ENCODE data around the gene SAMD3. TPM values are rescaled to one million over a fixed set of nuclear protein-coding genes. Genes with fewer than 3 reads are reported as not detected.

SAMD3 gene
- total RNA-seq, 1 donor from 2014 or later: 0.69 TPM

GRCh38 chr6:130259557-130259956 lies 36.8 kb upstream of the SAMD3 start:
- no peak for DNase-seq (ENCODE audit: low spot score, unreplicated experiment)
- Mint-ChIP-seq H3K4me3 (ENCODE audit: low read depth) (no peak overlapping the region), H3K27ac (no peak overlapping the region), H3K4me1 (ENCODE audit: low read depth) (no peaks in the 10 kb centered on the region), H3K36me3 (ENCODE audit: insufficient read depth) (peaks cover 2% of the 10 kb centered on the region), H3K9me3 (ENCODE audit: low read depth) (peaks cover 32% of the 10 kb centered on the region), H3K27me3 (no peaks in the 10 kb centered on the region)
- no peak for TF ChIP-seq CTCF (IDR thresholded peaks at IDR 0.05; ENCODE audit: unreplicated experiment)

DNA sequence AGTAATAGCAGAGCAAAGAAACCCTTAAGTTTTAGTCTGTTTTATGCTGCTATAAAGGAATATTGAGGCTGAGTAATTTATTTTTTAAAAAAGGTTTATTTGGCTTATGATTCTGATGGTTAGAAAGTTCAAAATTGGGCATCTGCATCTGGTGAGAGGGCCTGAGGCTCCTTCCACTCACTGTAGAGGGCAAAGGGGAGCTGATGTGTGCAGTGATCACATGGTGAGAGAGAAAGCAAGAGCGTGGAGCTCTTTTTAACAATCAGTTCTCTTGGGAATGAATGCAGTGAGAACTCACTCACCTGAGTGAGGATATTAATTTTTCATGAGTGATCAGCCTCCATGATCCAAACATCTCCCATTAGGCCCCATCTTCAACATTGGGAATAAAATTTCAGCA lies 36.4 kb upstream of the SAMD3 start:
- DNase-seq (ENCODE audit: low spot score, unreplicated experiment): no peak
- Mint-ChIP-seq H3K27ac (no peak overlapping the region), H3K4me3 (ENCODE audit: low read depth) (no peak overlapping the region), H3K36me3 (ENCODE audit: insufficient read depth) (peaks cover 2% of the 10 kb centered on the region), H3K27me3 (no peaks in the 10 kb centered on the region), H3K9me3 (ENCODE audit: low read depth) (peaks cover 31% of the 10 kb centered on the region), H3K4me1 (ENCODE audit: low read depth) (no peaks in the 10 kb centered on the region)
- no peak for TF ChIP-seq CTCF (IDR thresholded peaks at IDR 0.05; ENCODE audit: unreplicated experiment)

DNA sequence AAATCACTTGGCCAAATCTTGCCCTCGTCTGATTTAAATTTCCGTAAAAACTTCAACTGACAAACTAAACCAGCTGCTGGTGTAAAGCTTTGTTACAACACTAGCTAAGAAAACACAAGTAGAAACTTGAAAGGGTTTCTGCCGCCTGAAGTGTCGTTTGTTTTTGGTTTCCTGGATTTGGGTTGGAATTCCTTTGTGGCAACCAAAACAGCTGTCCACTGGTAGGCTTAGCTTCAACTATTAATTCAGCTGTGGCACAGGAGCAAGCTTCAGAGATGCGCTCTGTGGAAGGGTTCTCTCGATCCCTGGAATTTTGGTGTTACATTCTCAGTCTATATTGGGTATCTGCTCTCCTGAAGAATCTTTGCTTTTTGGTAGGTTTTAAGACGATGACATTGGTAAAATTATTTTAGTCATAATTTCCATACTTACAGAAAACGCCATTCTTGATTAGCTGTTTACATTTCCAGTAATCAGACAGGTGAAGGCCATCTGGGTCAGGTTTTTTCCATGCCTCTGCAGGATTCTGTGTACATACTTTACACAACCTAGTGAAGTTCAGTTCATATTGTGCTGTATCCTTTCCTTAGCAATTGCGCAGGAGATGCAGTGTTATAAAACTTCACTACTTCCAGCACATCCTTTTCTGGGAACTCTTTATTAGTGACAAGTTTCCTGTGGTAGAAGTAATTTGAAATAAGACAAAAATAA lies 29.9 kb upstream of the SAMD3 start:
- Mint-ChIP-seq H3K9me3 (ENCODE audit: low read depth) (no peaks in the 10 kb centered on the region), H3K4me1 (ENCODE audit: low read depth) (no peaks in the 10 kb centered on the region), H3K27me3 (no peaks in the 10 kb centered on the region), H3K36me3 (ENCODE audit: insufficient read depth) (no peaks in the 10 kb centered on the region), H3K27ac (no peak overlapping the region), H3K4me3 (ENCODE audit: low read depth) (no peak overlapping the region)
- no peak for TF ChIP-seq CTCF (IDR thresholded peaks at IDR 0.05; ENCODE audit: unreplicated experiment)
- DNase-seq (ENCODE audit: low spot score, unreplicated experiment): no peak

GRCh38 chr6:130245267-130245666 lies 22.5 kb upstream of the SAMD3 start:
- H3K4me3 Mint-ChIP-seq (ENCODE audit: low read depth): no peak overlapping the region
- no peak for DNase-seq (ENCODE audit: low spot score, unreplicated experiment)
- no peak for TF ChIP-seq CTCF (IDR thresholded peaks at IDR 0.05; ENCODE audit: unreplicated experiment)
- no peak overlapping the region for H3K27ac Mint-ChIP-seq
- H3K27me3 Mint-ChIP-seq: no peaks in the 10 kb centered on the region
- no peaks in the 10 kb centered on the region for H3K4me1 Mint-ChIP-seq (ENCODE audit: low read depth)
- H3K9me3 Mint-ChIP-seq (ENCODE audit: low read depth): no peaks in the 10 kb centered on the region
- no peaks in the 10 kb centered on the region for H3K36me3 Mint-ChIP-seq (ENCODE audit: insufficient read depth)

GRCh38 chr6:130244728-130245127 lies 22.0 kb upstream of the SAMD3 start:
- Mint-ChIP-seq H3K9me3 (ENCODE audit: low read depth) (no peaks in the 10 kb centered on the region), H3K27ac (no peak overlapping the region), H3K4me1 (ENCODE audit: low read depth) (no peaks in the 10 kb centered on the region), H3K36me3 (ENCODE audit: insufficient read depth) (no peaks in the 10 kb centered on the region), H3K4me3 (ENCODE audit: low read depth) (no peak overlapping the region), H3K27me3 (no peaks in the 10 kb centered on the region)
- TF ChIP-seq CTCF (IDR thresholded peaks at IDR 0.05; ENCODE audit: unreplicated experiment): no peak
- DNase-seq (ENCODE audit: low spot score, unreplicated experiment): no peak

Data from progenitor cell of endocrine pancreas (in vitro differentiated cells).